Kidney (tissue), 14 donors: ENCODE results near the gene NKX3-2. TPM values are rescaled to one million over a fixed set of nuclear protein-coding genes. Genes with fewer than 3 reads are reported as not detected.

Experiments used
- DNase-seq, 5 donors: peaks; one replicate each; pipeline ENCODE4 v3.0.0-alpha.2; 2013 to 2020
- FAIRE-seq: peaks from 2 replicates; lab custom pipeline; 2012; peaks lifted over from hg19 to GRCh38; lab: Jason Lieb, UNC
- H3K27ac ChIP-seq, 2 donors: one replicate each; pipeline ENCODE4 v1.7.0; 2013; ENCODE audit warnings: low read depth in 2 of 2, low read length in 2 of 2, inconsistent platforms in 1 of 2
- H3K27me3 ChIP-seq: one replicate; pipeline ENCODE4 v1.7.1; 2013; ENCODE audit warnings: low read length, inconsistent platforms; ENCODE audit not compliant: control insufficient read depth, insufficient read depth
- H3K36me3 ChIP-seq, 3 donors: one replicate each; pipeline versions ENCODE4 v1.7.0 to v1.7.1; 2013; ENCODE audit warnings: low read length in 3 of 3, control low read depth in 1 of 3, inconsistent platforms in 1 of 3; ENCODE audit not compliant: insufficient read depth in 3 of 3, control insufficient read depth in 2 of 3
- H3K4me1 ChIP-seq, 3 donors: one replicate each; pipeline versions ENCODE4 v1.7.0 to v1.7.1; 2013; ENCODE audit warnings: low read length in 3 of 3, inconsistent platforms in 1 of 3, low read depth in 1 of 3; ENCODE audit not compliant: control insufficient read depth in 2 of 3, insufficient read depth in 2 of 3
- H3K4me3 ChIP-seq, 3 donors: one replicate each; pipeline versions ENCODE4 v1.7.0 to v1.8.1; 2013; ENCODE audit warnings: low read length in 3 of 3, control low read depth in 1 of 3, inconsistent platforms in 1 of 3
- H3K9ac ChIP-seq, 3 donors: one replicate each; pipeline versions ENCODE4 v1.7.0 to v1.7.1; 2013; ENCODE audit warnings: low read length in 3 of 3, control low read depth in 1 of 3, inconsistent platforms in 1 of 3
- H3K9me3 ChIP-seq, 3 donors: one replicate each; pipeline versions ENCODE4 v1.7.0 to v1.7.1; 2013; ENCODE audit warnings: low read length in 3 of 3, control low read depth in 1 of 3, inconsistent platforms in 1 of 3; ENCODE audit not compliant: control insufficient read depth in 2 of 3, insufficient read depth in 1 of 3
- intact Hi-C: fragments of 100-400 bp; cut with DNase I; formaldehyde crosslinking; loops from one replicate; pipeline ENCODE4 v1.11.1; 2022
- polyA plus RNA-seq: library from polyadenylated mRNA; stranded (reverse); fragments of 350-450 nt; fragmentation: Illumina TruSeq; extraction: RNeasy Lipid Tissue Mini Kit (QIAGEN cat#74804); gene quantifications from one replicate; pipeline ENCODE4 v1.2.3, GENCODE V29; 2014; ENCODE audit warnings: low read depth, low replicate concordance; ENCODE audit not compliant: insufficient read depth
- total RNA-seq: library from RNA; stranded (reverse); fragmentation: NEBNext Ultra II Directional; extraction: Animal tissue kit (Norgen Biotek cat#: 25700); gene quantifications from one replicate; pipeline ENCODE4 v1.2.1, GENCODE V29; 2021
- TF ChIP-seq, protein P1 (sequence below): IDR thresholded peaks from 3 replicates; pipeline ENCODE4 v1.5.1; 2012; ENCODE audit warnings: mild to moderate bottlenecking, moderate library complexity, borderline replicate concordance; ENCODE audit not compliant: insufficient read depth; ENCODE audit errors: extremely low read depth
- donor health status: control.
- donor health status: control.
- donor health status: control.
- donor health status: control.
- donor health status: control.
- donor health status: DM: yes; HTN: yes; CAD: no.
- donor health status: Normal renal cell carcinoma (clear cell type).

Gene NKX3-2
- total and polyA plus RNA-seq, 2 donors from 2014 or later = 0.17 TPM; not detected in 1

DNA sequence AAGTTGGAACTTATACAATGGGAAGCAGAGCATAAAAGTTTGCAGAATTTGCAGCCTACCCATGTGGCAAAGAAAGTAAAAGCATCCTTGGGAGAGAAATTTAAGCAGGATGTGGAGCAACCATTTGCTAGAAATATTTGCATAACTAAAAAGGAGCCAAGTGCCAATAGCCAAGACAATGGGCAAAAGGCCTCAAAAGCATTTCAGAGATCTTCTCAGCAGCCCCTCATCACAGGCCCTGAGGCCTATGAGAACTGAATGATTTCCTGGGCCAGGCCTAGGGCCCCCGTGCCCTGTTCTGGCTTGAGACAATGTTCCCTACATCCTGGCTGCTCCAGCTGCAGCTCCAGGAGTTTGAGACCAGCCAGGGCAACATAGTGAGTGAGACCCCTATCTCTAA, 34.9 kb downstream of the NKX3-2 start:
- Histone ChIP-seq H3K9ac (no peak overlapping the region), H3K4me3 (no peak overlapping the region), H3K9me3 (no peaks in the 10 kb centered on the region), H3K36me3 (no peaks in the 10 kb centered on the region), H3K27ac (no peak overlapping the region), H3K27me3 (peaks cover 2% of the 10 kb centered on the region), H3K4me1 (no peaks in the 10 kb centered on the region)
- TF ChIP-seq, protein P1, sequence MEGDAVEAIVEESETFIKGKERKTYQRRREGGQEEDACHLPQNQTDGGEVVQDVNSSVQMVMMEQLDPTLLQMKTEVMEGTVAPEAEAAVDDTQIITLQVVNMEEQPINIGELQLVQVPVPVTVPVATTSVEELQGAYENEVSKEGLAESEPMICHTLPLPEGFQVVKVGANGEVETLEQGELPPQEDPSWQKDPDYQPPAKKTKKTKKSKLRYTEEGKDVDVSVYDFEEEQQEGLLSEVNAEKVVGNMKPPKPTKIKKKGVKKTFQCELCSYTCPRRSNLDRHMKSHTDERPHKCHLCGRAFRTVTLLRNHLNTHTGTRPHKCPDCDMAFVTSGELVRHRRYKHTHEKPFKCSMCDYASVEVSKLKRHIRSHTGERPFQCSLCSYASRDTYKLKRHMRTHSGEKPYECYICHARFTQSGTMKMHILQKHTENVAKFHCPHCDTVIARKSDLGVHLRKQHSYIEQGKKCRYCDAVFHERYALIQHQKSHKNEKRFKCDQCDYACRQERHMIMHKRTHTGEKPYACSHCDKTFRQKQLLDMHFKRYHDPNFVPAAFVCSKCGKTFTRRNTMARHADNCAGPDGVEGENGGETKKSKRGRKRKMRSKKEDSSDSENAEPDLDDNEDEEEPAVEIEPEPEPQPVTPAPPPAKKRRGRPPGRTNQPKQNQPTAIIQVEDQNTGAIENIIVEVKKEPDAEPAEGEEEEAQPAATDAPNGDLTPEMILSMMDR = no peak
- no peak for FAIRE-seq
- DNase-seq = no peak
- intact Hi-C loops = no loop called here

DNA sequence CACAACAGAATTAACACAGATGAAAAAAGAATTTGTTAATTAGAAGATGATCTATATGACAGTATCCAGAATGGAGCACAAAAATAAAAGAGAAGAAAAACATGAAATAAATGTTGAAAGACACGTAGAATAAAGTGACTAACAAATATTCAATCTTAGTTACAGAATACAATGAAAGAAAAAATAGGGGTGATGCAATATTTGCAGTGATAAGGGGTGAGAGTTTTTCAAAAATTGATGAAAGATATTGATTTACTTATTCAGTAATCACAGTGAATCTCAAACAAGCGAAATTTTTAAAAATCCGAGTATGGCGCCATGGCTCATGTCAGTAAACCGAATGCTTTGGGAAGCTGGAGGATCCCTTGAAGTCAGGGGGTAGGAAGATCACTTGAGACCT, 39.9 kb downstream of the NKX3-2 start:
- H3K9ac ChIP-seq = no peak overlapping the region
- FAIRE-seq (no peak), DNase-seq (no peak)
- H3K27ac ChIP-seq = no peak overlapping the region
- H3K4me1 ChIP-seq = no peaks in the 10 kb centered on the region
- no peak overlapping the region for H3K4me3 ChIP-seq
- H3K27me3 ChIP-seq = no peaks in the 10 kb centered on the region
- TF ChIP-seq, protein P1 = no peak
- H3K36me3 ChIP-seq = no peaks in the 10 kb centered on the region
- intact Hi-C loops = no loop called here
- no peaks in the 10 kb centered on the region for H3K9me3 ChIP-seq

DNA sequence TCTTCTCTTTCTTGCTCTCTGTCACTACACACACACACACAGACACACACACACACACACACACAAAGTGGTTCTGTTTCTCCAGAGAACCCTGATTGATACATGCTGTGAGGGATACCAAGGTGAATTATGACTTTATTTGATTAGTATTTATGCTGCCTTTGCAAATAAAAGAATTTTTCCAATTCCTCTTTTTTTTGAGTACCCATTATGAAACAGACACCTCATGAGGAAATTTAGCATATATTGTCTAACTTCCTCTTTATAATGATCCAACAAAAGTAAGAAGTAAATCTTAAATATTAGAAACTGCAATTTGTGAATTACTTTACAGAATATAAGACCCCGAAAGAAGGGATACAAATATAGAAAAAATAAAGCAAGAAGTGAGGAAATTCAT, 45.8 kb downstream of the NKX3-2 start:
- DNase-seq = no peak
- Histone ChIP-seq H3K9ac (no peak overlapping the region), H3K4me3 (no peak overlapping the region), H3K4me1 (no peaks in the 10 kb centered on the region), H3K27ac (no peak overlapping the region), H3K27me3 (no peaks in the 10 kb centered on the region), H3K36me3 (no peaks in the 10 kb centered on the region), H3K9me3 (no peaks in the 10 kb centered on the region)
- FAIRE-seq = no peak
- TF ChIP-seq, protein P1 = no peak
- intact Hi-C loops = no loop called here

DNA sequence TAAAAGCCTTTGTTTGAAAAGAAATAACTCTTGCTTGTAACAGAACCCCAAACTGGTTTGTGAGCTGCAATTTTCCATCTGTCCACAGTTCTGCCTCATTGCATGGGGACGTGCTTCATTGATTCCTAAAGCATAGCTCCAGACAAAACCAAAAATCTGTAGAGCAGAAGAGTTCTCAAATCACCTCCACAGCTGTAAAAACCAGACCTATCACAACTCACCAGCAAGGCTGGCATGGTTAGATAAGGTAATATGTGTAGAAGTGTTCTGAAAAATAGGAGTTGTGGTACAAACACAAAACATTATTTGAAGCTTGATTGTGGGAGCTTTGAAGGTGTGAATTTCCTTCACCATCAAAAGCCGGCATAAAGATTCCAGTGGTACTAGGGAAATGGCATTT, 47.7 kb downstream of the NKX3-2 start:
- DNase-seq (peak in 1 of 5 donors; percentile 6), FAIRE-seq (no peak)
- Histone ChIP-seq H3K27me3 (no peaks in the 10 kb centered on the region), H3K9me3 (no peaks in the 10 kb centered on the region), H3K9ac (no peak overlapping the region), H3K27ac (no peak overlapping the region), H3K36me3 (no peaks in the 10 kb centered on the region), H3K4me3 (no peak overlapping the region), H3K4me1 (no peaks in the 10 kb centered on the region)
- TF ChIP-seq, protein P1 = no peak
- intact Hi-C loops = no loop called here
